Measurements from ENCODE around the gene RSPO3. TPM values are rescaled to one million over a fixed set of nuclear protein-coding genes. Genes with fewer than 3 reads are reported as not detected.

The RSPO3 gene
- total RNA-seq, 1 donor from 2014 or later = 0.27 TPM

DNA sequence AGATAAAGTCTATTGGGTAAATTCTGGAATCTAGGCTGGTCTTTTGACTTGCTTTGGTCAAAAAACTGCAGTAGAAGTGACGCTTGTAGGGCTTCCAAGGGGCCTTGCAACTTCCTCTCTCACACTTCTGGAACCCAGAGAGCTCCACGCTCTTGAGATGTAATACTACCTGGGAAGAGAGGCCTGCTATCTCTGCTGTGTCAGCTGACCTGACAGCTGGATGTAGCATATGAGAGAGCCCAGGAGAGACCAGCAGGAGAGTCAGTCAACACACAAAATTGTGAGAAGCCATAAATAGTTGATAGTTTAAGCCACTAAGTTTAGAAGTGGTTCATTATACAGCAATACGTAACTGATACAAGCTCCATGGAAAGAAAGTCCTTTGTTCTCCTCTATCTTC lies 7.8 kb upstream of the RSPO3 start:
- DNase-seq = no peak
- intact Hi-C loops (cut with micrococcal nuclease) = no loop called here
- Histone ChIP-seq H3K27ac (replicated peaks) (no peak overlapping the region), H3K9me3 (replicated peaks) (no peaks in the 10 kb centered on the region), H3K4me3 (no peak overlapping the region), H3K4me1 (peaks cover 4% of the 10 kb centered on the region), H3K27me3 (ENCODE audit: low read depth) (peaks cover 31% of the 10 kb centered on the region), H3K36me3 (no peaks in the 10 kb centered on the region)
- TF ChIP-seq, protein P1, sequence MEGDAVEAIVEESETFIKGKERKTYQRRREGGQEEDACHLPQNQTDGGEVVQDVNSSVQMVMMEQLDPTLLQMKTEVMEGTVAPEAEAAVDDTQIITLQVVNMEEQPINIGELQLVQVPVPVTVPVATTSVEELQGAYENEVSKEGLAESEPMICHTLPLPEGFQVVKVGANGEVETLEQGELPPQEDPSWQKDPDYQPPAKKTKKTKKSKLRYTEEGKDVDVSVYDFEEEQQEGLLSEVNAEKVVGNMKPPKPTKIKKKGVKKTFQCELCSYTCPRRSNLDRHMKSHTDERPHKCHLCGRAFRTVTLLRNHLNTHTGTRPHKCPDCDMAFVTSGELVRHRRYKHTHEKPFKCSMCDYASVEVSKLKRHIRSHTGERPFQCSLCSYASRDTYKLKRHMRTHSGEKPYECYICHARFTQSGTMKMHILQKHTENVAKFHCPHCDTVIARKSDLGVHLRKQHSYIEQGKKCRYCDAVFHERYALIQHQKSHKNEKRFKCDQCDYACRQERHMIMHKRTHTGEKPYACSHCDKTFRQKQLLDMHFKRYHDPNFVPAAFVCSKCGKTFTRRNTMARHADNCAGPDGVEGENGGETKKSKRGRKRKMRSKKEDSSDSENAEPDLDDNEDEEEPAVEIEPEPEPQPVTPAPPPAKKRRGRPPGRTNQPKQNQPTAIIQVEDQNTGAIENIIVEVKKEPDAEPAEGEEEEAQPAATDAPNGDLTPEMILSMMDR (IDR thresholded peaks at IDR 0.05; ENCODE audit: borderline replicate concordance) = no peak

DNA sequence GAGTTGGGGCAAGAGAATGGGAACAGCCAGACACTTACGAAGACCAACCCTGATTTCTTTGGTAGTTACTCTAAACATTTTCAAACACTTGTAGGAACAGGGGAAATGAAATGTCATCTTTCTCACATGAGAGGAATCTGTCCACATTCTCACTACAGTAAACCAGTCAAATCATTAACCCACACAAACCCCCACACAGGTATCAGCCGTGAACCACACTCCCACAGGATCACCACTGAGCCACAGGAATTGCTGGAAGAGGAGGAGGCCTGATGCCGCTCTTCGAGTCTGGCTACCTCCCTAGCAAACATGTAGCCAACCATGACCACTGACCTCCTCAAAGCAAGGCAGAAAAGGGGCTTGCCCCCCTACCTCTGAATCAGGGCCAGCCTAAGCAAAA lies 6.9 kb upstream of the RSPO3 start:
- intact Hi-C loops (cut with micrococcal nuclease) = no loop called here
- H3K4me3 ChIP-seq = no peak overlapping the region
- H3K36me3 ChIP-seq = no peaks in the 10 kb centered on the region
- H3K27ac ChIP-seq (replicated peaks) = no peak overlapping the region
- H3K9me3 ChIP-seq (replicated peaks) = no peaks in the 10 kb centered on the region
- no peak for DNase-seq
- peaks cover 39% of the 10 kb centered on the region for H3K27me3 ChIP-seq (ENCODE audit: low read depth)
- TF ChIP-seq, protein P1 (IDR thresholded peaks at IDR 0.05; ENCODE audit: borderline replicate concordance) = no peak
- peaks cover 4% of the 10 kb centered on the region for H3K4me1 ChIP-seq

- peaks cover 62% of the 10 kb centered on the region for H3K27me3 ChIP-seq (ENCODE audit: low read depth)
- no peak for DNase-seq
- H3K36me3 ChIP-seq = no peaks in the 10 kb centered on the region
- intact Hi-C loops (cut with micrococcal nuclease) = no loop called here
- no peak overlapping the region for H3K27ac ChIP-seq (replicated peaks)
- no peaks in the 10 kb centered on the region for H3K9me3 ChIP-seq (replicated peaks)
- no peak overlapping the region for H3K4me3 ChIP-seq
- H3K4me1 ChIP-seq = peaks cover 16% of the 10 kb centered on the region
- TF ChIP-seq, protein P1 (IDR thresholded peaks at IDR 0.05; ENCODE audit: borderline replicate concordance) = no peak
These were observed 4.2 kb upstream of the RSPO3 start for GRCh38 chr6:127114214-127114760.

DNA sequence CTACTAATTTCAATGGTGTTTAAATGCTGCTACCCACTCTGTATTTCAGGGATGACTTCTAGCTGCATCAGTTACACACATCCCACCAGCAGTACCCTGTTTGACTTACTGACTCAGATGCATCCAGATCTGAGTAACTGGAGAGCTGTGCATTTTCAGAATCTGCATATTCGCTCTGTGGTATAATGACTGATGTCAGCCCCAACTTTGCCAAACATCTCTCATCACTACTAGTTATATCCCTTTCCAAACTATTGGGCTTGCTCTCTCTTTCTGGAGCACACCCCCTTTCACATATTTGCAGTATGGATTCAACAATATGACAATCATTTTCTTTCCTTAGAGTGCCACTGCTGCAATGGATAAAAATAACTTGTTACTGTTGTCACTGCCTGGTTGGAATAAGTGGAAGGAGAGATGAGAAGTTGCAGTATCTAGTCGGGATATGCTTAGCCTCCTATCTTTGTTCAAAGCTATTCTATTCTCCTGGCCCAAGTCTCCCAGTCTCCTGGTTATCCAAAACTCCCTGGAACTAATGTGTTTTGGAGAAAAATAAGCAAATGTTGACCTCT lies 3.3 kb upstream of the RSPO3 start:
- no peak for DNase-seq
- no peaks in the 10 kb centered on the region for H3K36me3 ChIP-seq
- H3K4me1 ChIP-seq = peaks cover 24% of the 10 kb centered on the region
- no peak overlapping the region for H3K4me3 ChIP-seq
- peaks cover 65% of the 10 kb centered on the region for H3K27me3 ChIP-seq (ENCODE audit: low read depth)
- TF ChIP-seq, protein P1 (IDR thresholded peaks at IDR 0.05; ENCODE audit: borderline replicate concordance) = no peak
- no peaks in the 10 kb centered on the region for H3K9me3 ChIP-seq (replicated peaks)
- no peak overlapping the region for H3K27ac ChIP-seq (replicated peaks)
- intact Hi-C loops (cut with micrococcal nuclease) = no loop called here

GRCh38 chr6:127115746-127116145 lies 2.7 kb upstream of the RSPO3 start:
- Histone ChIP-seq H3K4me3 (no peak overlapping the region), H3K36me3 (no peaks in the 10 kb centered on the region), H3K4me1 (peaks cover 30% of the 10 kb centered on the region), H3K27me3 (ENCODE audit: low read depth) (peaks cover 69% of the 10 kb centered on the region), H3K27ac (replicated peaks) (no peak overlapping the region), H3K9me3 (replicated peaks) (no peaks in the 10 kb centered on the region)
- no peak for DNase-seq
- intact Hi-C loops (cut with micrococcal nuclease) = no loop called here
- TF ChIP-seq, protein P1 (IDR thresholded peaks at IDR 0.05; ENCODE audit: borderline replicate concordance) = no peak

All from left ventricle myocardium inferior (tissue), 1 donor.